Lung (tissue), 12 donors: ENCODE measurements around the gene MYLIP. TPM values are rescaled to one million over a fixed set of nuclear protein-coding genes. Genes with fewer than 3 reads are reported as not detected.

Source experiments
- ATAC-seq: fragments of 200-7000 bp; cut with Tn5 transposase; one replicate; pipeline ENCODE4 v1.9.1; 2020; ENCODE audit warnings: moderate number of reproducible peaks; ENCODE audit not compliant: insufficient read depth, low FRiP score
- DNase-seq, 3 donors: peaks; one replicate each; pipeline ENCODE4 v3.0.0-alpha.2; 2013 to 2017
- H3K27ac ChIP-seq, 2 donors: one replicate each; pipeline ENCODE4 v1.5.1; 2013; ENCODE audit warnings: mild to moderate bottlenecking in 2 of 2, moderate library complexity in 2 of 2, control low read depth in 1 of 2, inconsistent platforms in 1 of 2, low read depth in 1 of 2, low read length in 1 of 2
- H3K27me3 ChIP-seq, 3 donors: one replicate each; pipeline ENCODE4 v1.5.1; 2013; ENCODE audit warnings: low read length in 2 of 3; ENCODE audit not compliant: control insufficient read depth in 3 of 3, insufficient read depth in 3 of 3
- H3K36me3 ChIP-seq, 4 donors: one replicate each; pipeline ENCODE4 v1.5.1; 2013; ENCODE audit warnings: low read length in 4 of 4, mild to moderate bottlenecking in 1 of 4, moderate library complexity in 1 of 4; ENCODE audit not compliant: control insufficient read depth in 4 of 4, insufficient read depth in 4 of 4
- H3K4me1 ChIP-seq, 5 donors: one replicate each; pipeline ENCODE4 v1.5.1; 2013; ENCODE audit warnings: low read length in 5 of 5, mild to moderate bottlenecking in 2 of 5, moderate library complexity in 1 of 5; ENCODE audit not compliant: control insufficient read depth in 5 of 5, insufficient read depth in 5 of 5
- H3K4me3 ChIP-seq: one replicate; pipeline ENCODE4 v1.5.1; 2013; ENCODE audit warnings: mild to moderate bottlenecking, control low read depth, moderate library complexity
- H3K9ac ChIP-seq, 2 donors: one replicate each; pipeline ENCODE4 v1.5.1; 2013; ENCODE audit warnings: low read length in 2 of 2, control low read depth in 1 of 2; ENCODE audit not compliant: insufficient read depth in 1 of 2
- H3K9me3 ChIP-seq, 4 donors: one replicate each; pipeline ENCODE4 v1.5.1; 2013; ENCODE audit warnings: low read length in 3 of 4, mild to moderate bottlenecking in 1 of 4, moderate library complexity in 1 of 4; ENCODE audit not compliant: control insufficient read depth in 4 of 4, insufficient read depth in 3 of 4
- CTCF ChIP-seq: IDR thresholded peaks from 2 replicates; pipeline ENCODE4 v1.5.1; 2012; ENCODE audit warnings: mild to moderate bottlenecking; ENCODE audit errors: control extremely low read depth, extremely low read depth
- WGBS, 2 donors: extraction: QIAGEN DNeasy Blood & Tissue Kit; methylation state at CpG; one replicate each; pipeline ENCODE4 v1.1.7; 2013; 5-methylcytosine and 5-hydroxymethylcytosine counted together
- polyA plus RNA-seq, 2 donors: library from polyadenylated mRNA; stranded (reverse); fragments of 200-250 nt; gene quantifications; one replicate each; pipeline ENCODE4 v1.2.1, GENCODE V29; 2013
- total RNA-seq, 2 donors: library from RNA; depleted of rRNA in 1 of 2; stranded (reverse); fragments of >200 nt in 1 of 2; gene quantifications; one replicate each; pipeline ENCODE4 v1.2.1, GENCODE V29; 2014 to 2021
- donor health status: control.
- donor health status: control.
- donor health status: Bipolar disorder and iron deficiency.
- donor health status: healthy.
- donor health status: DM: yes; HTN: yes; CAD: no.

MYLIP gene
- total and polyA plus RNA-seq, 4 donors = 16.7 to 118 (median 26.1) TPM

GRCh38 chr6:16180696-16181438 lies 52.0 kb downstream of the MYLIP start:
- no peak for DNase-seq
- no peaks in the 10 kb centered on the region for H3K36me3 ChIP-seq
- no peak overlapping the region for H3K4me3 ChIP-seq
- H3K4me1 ChIP-seq = peaks cover 0 to 2% (median 0%) of the 10 kb centered on the region in 5 donors
- whole genome bisulfite sequencing, 2 donors = 70 to 87% methylated on average over 45 of the region's 45 CpGs
- no peaks in the 10 kb centered on the region for H3K27me3 ChIP-seq
- TF ChIP-seq CTCF = no peak
- H3K27ac ChIP-seq = no peak overlapping the region
- ATAC-seq = peak; percentile 51
- H3K9me3 ChIP-seq = no peaks in the 10 kb centered on the region
- no peak overlapping the region for H3K9ac ChIP-seq

GRCh38 chr6:16181439-16182297 lies 52.8 kb downstream of the MYLIP start:
- no peak for TF ChIP-seq CTCF
- Histone ChIP-seq H3K36me3 (no peaks in the 10 kb centered on the region), H3K27ac (no peak overlapping the region), H3K4me1 (peaks cover 0 to 2% (median 0%) of the 10 kb centered on the region in 5 donors), H3K9me3 (no peaks in the 10 kb centered on the region), H3K9ac (no peak overlapping the region), H3K4me3 (no peak overlapping the region), H3K27me3 (no peaks in the 10 kb centered on the region)
- ATAC-seq (no peak), DNase-seq (peak; percentile 64 to 88 (median 71))
- WGBS, 2 donors = 70 to 91% methylated on average over 14 of the region's 14 CpGs

DNA sequence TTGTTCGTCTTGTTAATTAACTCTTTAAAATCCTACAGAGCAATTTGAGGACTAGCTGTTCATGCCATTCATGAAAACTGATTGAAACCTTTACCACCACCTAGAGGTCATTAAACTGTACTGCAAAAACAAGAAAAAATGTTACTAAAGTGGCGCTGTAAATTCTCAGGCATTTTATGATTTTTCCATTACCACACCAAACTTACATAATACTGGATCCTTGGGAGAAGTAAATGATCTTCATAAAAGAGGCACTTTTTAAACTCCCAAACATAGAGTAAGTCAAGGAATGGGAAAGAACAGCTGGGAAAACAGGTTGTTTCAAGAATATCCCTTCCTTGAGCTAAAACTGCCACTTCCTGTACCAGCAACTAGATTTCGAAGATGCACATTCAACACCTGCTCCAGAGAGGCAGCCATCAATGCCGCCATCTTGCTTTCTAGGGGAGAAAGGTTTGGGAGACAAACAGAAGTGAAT lies 54.3 kb downstream of the MYLIP start:
- peak; percentile 63 for TF ChIP-seq CTCF
- WGBS, 2 donors = 22% methylated on average over 4 of the region's 4 CpGs
- peak; percentile 60 for ATAC-seq
- Histone ChIP-seq H3K27ac (no peak overlapping the region), H3K9me3 (no peaks in the 10 kb centered on the region), H3K4me1 (peaks cover 0 to 2% (median 0%) of the 10 kb centered on the region in 5 donors), H3K4me3 (no peak overlapping the region), H3K27me3 (no peaks in the 10 kb centered on the region), H3K9ac (no peak overlapping the region), H3K36me3 (no peaks in the 10 kb centered on the region)
- DNase-seq = peak in 2 of 3 donors; percentile 78
